OCI-LY1 (cell line): ENCODE measurements around the gene RGP1.

Experiments used
- CTCF ChIP-seq: fragments of 200-600 bp; sonication (generic), shearing (Covaris generic); IDR thresholded peaks from 2 replicates; pipeline ENCODE4 v1.5.1; 2017; ENCODE audit warnings: mild to moderate bottlenecking, antibody characterized with exemption, low read length, moderate library complexity, mixed read lengths
- EZH2 ChIP-seq: fragments of 200-600 bp; sonication (generic), shearing (Covaris generic); IDR thresholded peaks from 2 replicates; pipeline ENCODE4 v1.8.0; 2017; ENCODE audit warnings: borderline replicate concordance, mixed run types, mild to moderate bottlenecking, antibody characterized with exemption, low read length, moderate library complexity, mixed read lengths

- TF ChIP-seq CTCF (no peak), EZH2 (no peak)
Measured at GRCh38 chr9:35705372-35705771, 43.7 kb upstream of the RGP1 start.
